HL-60/S4 (cell line): ENCODE data around the gene CREB5.

ENCODE experiments used
- in situ Hi-C: fragments of 300-500 bp; cut with MboI; formaldehyde crosslinking; loops from 2 replicates; pipeline ENCODE4 v1.14.3; 2022; ENCODE audit warnings: low sequenced_read_pairs

Gene CREB5

GRCh38 chr7:28509251-28510025 is 97.1 kb downstream of the CREB5 start:
- in situ Hi-C loops, result no loop called here

GRCh38 chr7:28510026-28510369 is 97.7 kb downstream of the CREB5 start:
- in situ Hi-C loops, result no loop called here

GRCh38 chr7:28512668-28513440 is 100.5 kb downstream of the CREB5 start:
- in situ Hi-C loops, result no loop called here

- in situ Hi-C loops, result no loop called here
These were observed 104.3 kb downstream of the CREB5 start for GRCh38 chr7:28516390-28517172.

- in situ Hi-C loops, result no loop called here
These were observed 104.9 kb downstream of the CREB5 start for GRCh38 chr7:28517206-28517605.

- in situ Hi-C loops, result no loop called here
These were observed 105.3 kb downstream of the CREB5 start for GRCh38 chr7:28517606-28518005.

GRCh38 chr7:28520074-28521015 is 108.0 kb downstream of the CREB5 start:
- in situ Hi-C loops, result no loop called here

GRCh38 chr7:28524978-28525377 is 112.7 kb downstream of the CREB5 start:
- in situ Hi-C loops, result no loop called here

- in situ Hi-C loops, result no loop called here
These were observed 116.6 kb downstream of the CREB5 start for GRCh38 chr7:28528899-28529298.

GRCh38 chr7:28529755-28530154 is 117.4 kb downstream of the CREB5 start:
- in situ Hi-C loops, result no loop called here

GRCh38 chr7:28530175-28530802 is 118.0 kb downstream of the CREB5 start:
- in situ Hi-C loops, result no loop called here

- in situ Hi-C loops, result no loop called here
These were observed 118.5 kb downstream of the CREB5 start for GRCh38 chr7:28530803-28531175.

- in situ Hi-C loops, result no loop called here
These were observed 119.0 kb downstream of the CREB5 start for GRCh38 chr7:28531291-28531690.

- in situ Hi-C loops, result no loop called here
These were observed 119.9 kb downstream of the CREB5 start for GRCh38 chr7:28532181-28532580.

- in situ Hi-C loops, result no loop called here
These were observed 120.9 kb downstream of the CREB5 start for GRCh38 chr7:28533267-28533666.

GRCh38 chr7:28533731-28534531 is 121.6 kb downstream of the CREB5 start:
- in situ Hi-C loops, result no loop called here

GRCh38 chr7:28536259-28536658 is 123.9 kb downstream of the CREB5 start:
- in situ Hi-C loops, result no loop called here

GRCh38 chr7:28539289-28539981 is 127.1 kb downstream of the CREB5 start:
- in situ Hi-C loops, result no loop called here

- in situ Hi-C loops, result no loop called here
These were observed 130.1 kb downstream of the CREB5 start for GRCh38 chr7:28542410-28542809.
